H1 (cell line): ENCODE results near the gene RABEPK.

Experiments used
- BRCA1 ChIP-seq: IDR thresholded peaks from 2 replicates; pipeline ENCODE4 v1.6.1; 2012; ENCODE audit warnings: low read depth, low read length, improper control_type of control experiment
- CHD2 ChIP-seq: IDR thresholded peaks from 2 replicates; pipeline ENCODE4 v1.6.1; 2012; ENCODE audit warnings: low read length, improper control_type of control experiment
- CREB1 ChIP-seq: IDR thresholded peaks from 2 replicates; pipeline ENCODE4 v1.6.1; 2012; ENCODE audit warnings: inconsistent platforms
- CTCF ChIP-seq, 3 experiments: IDR thresholded peaks; 1 replicate in 2 of 3; 2 replicates in 1 of 3; pipeline versions ENCODE4 v1.5.1 to v1.6.1; 2011; ENCODE audit warnings: low read length in 3 of 3, mild to moderate bottlenecking in 3 of 3, inconsistent platforms in 2 of 3, low read depth in 1 of 3, moderate library complexity in 1 of 3; ENCODE audit not compliant: insufficient read depth in 1 of 3; ENCODE audit errors: control extremely low read depth in 1 of 3
- EP300 ChIP-seq, 2 experiments: IDR thresholded peaks; 1 replicate in 1 of 2; 2 replicates in 1 of 2; pipeline ENCODE4 v1.6.1; 2011 to 2012; ENCODE audit warnings: low read depth in 2 of 2, low read length in 2 of 2, mild to moderate bottlenecking in 2 of 2, borderline replicate concordance in 1 of 2, inconsistent platforms in 1 of 2, moderate library complexity in 1 of 2
- EZH2 ChIP-seq: fragments of 200-600 bp; sonication (generic); IDR thresholded peaks from 2 replicates; pipeline ENCODE4 v1.7.1; 2012; ENCODE audit warnings: low read depth, mild to moderate bottlenecking, moderate library complexity, low read length, inconsistent platforms; ENCODE audit not compliant: severe bottlenecking
- NRF1 ChIP-seq: IDR thresholded peaks from 2 replicates; pipeline ENCODE4 v1.6.1; 2011; ENCODE audit warnings: mild to moderate bottlenecking, low read depth, low read length, improper control_type of control experiment
- POLR2A ChIP-seq, 2 experiments: IDR thresholded peaks; 1 replicate in 1 of 2; 2 replicates in 1 of 2; pipeline ENCODE4 v1.6.1; 2011; ENCODE audit warnings: low read depth in 2 of 2, low read length in 2 of 2, mild to moderate bottlenecking in 2 of 2; ENCODE audit errors: control extremely low read depth in 1 of 2
- POLR2AphosphoS5 ChIP-seq: IDR thresholded peaks from 2 replicates; pipeline ENCODE4 v1.6.1; 2011; ENCODE audit warnings: low read depth, low read length
- POU5F1 ChIP-seq: IDR thresholded peaks from 2 replicates; pipeline ENCODE4 v1.6.1; 2011; ENCODE audit warnings: low read depth, mild to moderate bottlenecking, low read length, moderate library complexity
- RBBP5 ChIP-seq: IDR thresholded peaks from 2 replicates; pipeline ENCODE4 v1.7.1; 2012; ENCODE audit warnings: low read depth, mild to moderate bottlenecking, inconsistent platforms, low read length, moderate library complexity, borderline replicate concordance
- SP1 ChIP-seq: IDR thresholded peaks from 2 replicates; pipeline ENCODE4 v1.6.1; 2011; ENCODE audit warnings: low read depth, low read length
- TAF1 ChIP-seq: IDR thresholded peaks from 2 replicates; pipeline ENCODE4 v1.6.1; 2011; ENCODE audit warnings: mild to moderate bottlenecking, low read depth, low read length

- no peak for TF ChIP-seq RBBP5
- no peak for TF ChIP-seq POLR2A (IDR thresholded peaks at IDR 0.05; ENCODE audit: control extremely low read depth in 1 of 2, low read depth in 2 of 2, low read length in 2 of 2)
- no peak for TF ChIP-seq EP300 (IDR thresholded peaks at IDR 0.05; ENCODE audit: borderline replicate concordance in 1 of 2, low read depth in 2 of 2, low read length in 2 of 2)
- no peak for TF ChIP-seq CREB1
- TF ChIP-seq NRF1: no peak
- no peak for TF ChIP-seq TAF1
- TF ChIP-seq CHD2: no peak
- no peak for TF ChIP-seq POLR2AphosphoS5
- no peak for TF ChIP-seq BRCA1
- TF ChIP-seq SP1: no peak
- no peak for TF ChIP-seq CTCF (IDR thresholded peaks at IDR 0.05; ENCODE audit: control extremely low read depth in 1 of 3, insufficient read depth in 1 of 3, low read depth in 1 of 3, low read length in 3 of 3)
- TF ChIP-seq EZH2: no peak
- TF ChIP-seq POU5F1: no peak
Measured at GRCh38 chr9:125258832-125259534, 58.6 kb downstream of the RABEPK start.
